Measurements from ENCODE around the gene KRT4. TPM values are rescaled to one million over a fixed set of nuclear protein-coding genes. Genes with fewer than 3 reads are reported as not detected.

Gene KRT4
- total RNA-seq, 1 experiment from 2014 or later: 20.7 TPM

- H3K9me2 ChIP-seq (replicated peaks; ENCODE audit: low read length): no peaks in the 10 kb centered on the region
- no peaks in the 10 kb centered on the region for H3K27me3 ChIP-seq (ENCODE audit: low read length)
- TF ChIP-seq, protein P1, sequence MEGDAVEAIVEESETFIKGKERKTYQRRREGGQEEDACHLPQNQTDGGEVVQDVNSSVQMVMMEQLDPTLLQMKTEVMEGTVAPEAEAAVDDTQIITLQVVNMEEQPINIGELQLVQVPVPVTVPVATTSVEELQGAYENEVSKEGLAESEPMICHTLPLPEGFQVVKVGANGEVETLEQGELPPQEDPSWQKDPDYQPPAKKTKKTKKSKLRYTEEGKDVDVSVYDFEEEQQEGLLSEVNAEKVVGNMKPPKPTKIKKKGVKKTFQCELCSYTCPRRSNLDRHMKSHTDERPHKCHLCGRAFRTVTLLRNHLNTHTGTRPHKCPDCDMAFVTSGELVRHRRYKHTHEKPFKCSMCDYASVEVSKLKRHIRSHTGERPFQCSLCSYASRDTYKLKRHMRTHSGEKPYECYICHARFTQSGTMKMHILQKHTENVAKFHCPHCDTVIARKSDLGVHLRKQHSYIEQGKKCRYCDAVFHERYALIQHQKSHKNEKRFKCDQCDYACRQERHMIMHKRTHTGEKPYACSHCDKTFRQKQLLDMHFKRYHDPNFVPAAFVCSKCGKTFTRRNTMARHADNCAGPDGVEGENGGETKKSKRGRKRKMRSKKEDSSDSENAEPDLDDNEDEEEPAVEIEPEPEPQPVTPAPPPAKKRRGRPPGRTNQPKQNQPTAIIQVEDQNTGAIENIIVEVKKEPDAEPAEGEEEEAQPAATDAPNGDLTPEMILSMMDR (conservative IDR thresholded peaks at IDR 0.05; ENCODE audit: low read depth, low read length): no peak
- no peak for TF ChIP-seq EZH2 (IDR thresholded peaks at IDR 0.05; ENCODE audit: low read length, unreplicated experiment)
- no peak for TF ChIP-seq EZH2phosphoT487 (IDR thresholded peaks at IDR 0.05; ENCODE audit: borderline replicate concordance, low read length)
- ChIA-PET CTCF (no interaction called here), POLR2A (ENCODE audit: unreplicated experiment) (no interaction called here)
- H3F3A ChIP-seq (ENCODE audit: low read length, unreplicated experiment): no peaks in the 10 kb centered on the region
- H3K36me3 ChIP-seq (ENCODE audit: low read depth, low read length): no peaks in the 10 kb centered on the region
- H3K79me2 ChIP-seq (ENCODE audit: low read length): no peaks in the 10 kb centered on the region
- H3K4me1 ChIP-seq (ENCODE audit: insufficient read depth, low read length): no peaks in the 10 kb centered on the region; the same call in 1 of the 2 replicates
- no peak overlapping the region for H3K4me2 ChIP-seq (ENCODE audit: low read length)
- ATAC-seq: no peak
- H3K4me3 ChIP-seq (ENCODE audit: low read length): no peak overlapping the region
- intact Hi-C loops (cut with micrococcal nuclease): no loop called here
- no peaks in the 10 kb centered on the region for H4K20me1 ChIP-seq (ENCODE audit: low read length)
- no peak overlapping the region for H3K27ac ChIP-seq (ENCODE audit: low read length)
- no peak for DNase-seq
- no TSS peak for BruUV-seq (replicated peaks)
- no peak overlapping the region for H2AFZ ChIP-seq (ENCODE audit: low read length)
- no peaks in the 10 kb centered on the region for H3K9me3 ChIP-seq (ENCODE audit: low read length)
- H3K9ac ChIP-seq (ENCODE audit: low read length): no peak overlapping the region
Observed at GRCh38 chr12:52806821-52807543, 6.9 kb downstream of the KRT4 start.

- ChIA-PET CTCF (no interaction called here), POLR2A (ENCODE audit: unreplicated experiment) (no interaction called here)
- no peak for DNase-seq
- no peak overlapping the region for H2AFZ ChIP-seq (ENCODE audit: low read length)
- no peaks in the 10 kb centered on the region for H3K79me2 ChIP-seq (ENCODE audit: low read length)
- H3K4me3 ChIP-seq (ENCODE audit: low read length): no peak overlapping the region
- no peaks in the 10 kb centered on the region for H3K9me2 ChIP-seq (replicated peaks; ENCODE audit: low read length)
- no peak for TF ChIP-seq EZH2phosphoT487 (IDR thresholded peaks at IDR 0.05; ENCODE audit: borderline replicate concordance, low read length)
- TF ChIP-seq EZH2 (IDR thresholded peaks at IDR 0.05; ENCODE audit: low read length, unreplicated experiment): no peak
- TF ChIP-seq, protein P1 (conservative IDR thresholded peaks at IDR 0.05; ENCODE audit: low read depth, low read length): no peak
- H3K4me1 ChIP-seq (ENCODE audit: insufficient read depth, low read length): peaks cover 7% of the 10 kb centered on the region
- ATAC-seq: no peak
- H3K4me2 ChIP-seq (ENCODE audit: low read length): no peak overlapping the region
- no peaks in the 10 kb centered on the region for H3F3A ChIP-seq (ENCODE audit: low read length, unreplicated experiment)
- no peaks in the 10 kb centered on the region for H4K20me1 ChIP-seq (ENCODE audit: low read length)
- BruUV-seq (replicated peaks): no TSS peak
- no peak overlapping the region for H3K27ac ChIP-seq (ENCODE audit: low read length)
- H3K9ac ChIP-seq (ENCODE audit: low read length): no peak overlapping the region
- intact Hi-C loops (cut with micrococcal nuclease): no loop called here
- H3K27me3 ChIP-seq (ENCODE audit: low read length): no peaks in the 10 kb centered on the region
- H3K9me3 ChIP-seq (ENCODE audit: low read length): no peaks in the 10 kb centered on the region
- H3K36me3 ChIP-seq (ENCODE audit: low read depth, low read length): no peaks in the 10 kb centered on the region
Observed at GRCh38 chr12:52806169-52806811, 7.6 kb downstream of the KRT4 start.

DNA sequence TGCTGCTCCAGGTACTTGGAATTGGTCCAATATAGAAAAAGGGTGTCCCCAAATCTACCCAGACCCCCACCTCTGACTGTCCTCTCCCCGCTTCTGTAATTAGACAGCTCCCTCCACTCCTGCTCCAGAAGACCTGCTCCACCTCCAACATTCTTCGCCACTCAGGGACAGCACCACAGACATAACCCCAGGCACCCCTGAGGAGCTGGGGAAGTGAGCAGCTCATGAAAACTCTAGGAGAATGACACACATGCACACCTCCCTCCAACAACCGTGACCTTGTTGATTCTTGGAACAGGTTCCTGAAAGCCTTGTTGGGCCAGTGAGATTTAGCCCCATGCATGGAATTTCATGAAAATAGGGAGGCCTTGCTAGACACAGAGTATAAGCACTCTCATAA, 8.2 kb downstream of the KRT4 start:
- no TSS peak for BruUV-seq (replicated peaks)
- Histone ChIP-seq H3F3A (ENCODE audit: low read length, unreplicated experiment) (no peaks in the 10 kb centered on the region), H3K9me2 (replicated peaks; ENCODE audit: low read length) (no peaks in the 10 kb centered on the region), H3K4me1 (ENCODE audit: insufficient read depth, low read length) (peaks cover 12% of the 10 kb centered on the region), H3K9ac (ENCODE audit: low read length) (no peak overlapping the region), H3K27me3 (ENCODE audit: low read length) (no peaks in the 10 kb centered on the region), H3K27ac (ENCODE audit: low read length) (no peak overlapping the region), H3K36me3 (ENCODE audit: low read depth, low read length) (no peaks in the 10 kb centered on the region), H2AFZ (ENCODE audit: low read length) (no peak overlapping the region), H3K79me2 (ENCODE audit: low read length) (no peaks in the 10 kb centered on the region), H4K20me1 (ENCODE audit: low read length) (no peaks in the 10 kb centered on the region), H3K4me3 (ENCODE audit: low read length) (no peak overlapping the region), H3K4me2 (ENCODE audit: low read length) (no peak overlapping the region), H3K9me3 (ENCODE audit: low read length) (no peaks in the 10 kb centered on the region)
- ChIA-PET POLR2A (ENCODE audit: unreplicated experiment) (no interaction called here), CTCF (no interaction called here)
- intact Hi-C loops (cut with micrococcal nuclease): no loop called here
- ATAC-seq: no peak
- TF ChIP-seq EZH2 (IDR thresholded peaks at IDR 0.05; ENCODE audit: low read length, unreplicated experiment): no peak
- TF ChIP-seq, protein P1 (conservative IDR thresholded peaks at IDR 0.05; ENCODE audit: low read depth, low read length): no peak
- no peak for TF ChIP-seq EZH2phosphoT487 (IDR thresholded peaks at IDR 0.05; ENCODE audit: borderline replicate concordance, low read length)
- peak; percentile 35 for DNase-seq
